ENCODE measurements around the gene CAPN7. TPM values are rescaled to one million over a fixed set of nuclear protein-coding genes. Genes with fewer than 3 reads are reported as not detected.

CAPN7 gene
- total RNA-seq, 1 experiment from 2014 or later, result 25.2 TPM

- no peak overlapping the region for H3T11ph ChIP-seq (ENCODE audit: low read length)
- H3K4me1 ChIP-seq (ENCODE audit: insufficient read depth, low read length), result no peaks in the 10 kb centered on the region
- no peak overlapping the region for H3K23ac ChIP-seq (ENCODE audit: insufficient read length, low read depth, low read length)
- H4K8ac ChIP-seq (replicated peaks; ENCODE audit: insufficient read length, low read depth, low read length), result no peak overlapping the region
- H3K18ac ChIP-seq (ENCODE audit: insufficient read length, low read depth, low read length), result no peak overlapping the region
- Mint-ChIP-seq H3K9me3 (no peaks in the 10 kb centered on the region), H3K27ac (no peak overlapping the region), H3K27me3 (ENCODE audit: low read depth) (no peaks in the 10 kb centered on the region), H3K36me3 (ENCODE audit: insufficient read depth in 1 of 3, low read depth in 3 of 3) (peaks cover 6 to 69% (median 44%) of the 10 kb centered on the region in 3 experiments; a peak in 6 of 7 replicates), H3K4me3 (no peak overlapping the region), H3K4me1 (no peaks in the 10 kb centered on the region)
- H3K27ac ChIP-seq (ENCODE audit: insufficient read length, low read depth, low read length), result no peak overlapping the region
- no peak overlapping the region for H2BK20ac ChIP-seq (ENCODE audit: low read depth, low read length, poor library complexity, severe bottlenecking)
- H3K79me2 ChIP-seq (ENCODE audit: insufficient read depth, low read length), result no peaks in the 10 kb centered on the region
- DNase-seq, result no peak
- TF ChIP-seq, protein P1, sequence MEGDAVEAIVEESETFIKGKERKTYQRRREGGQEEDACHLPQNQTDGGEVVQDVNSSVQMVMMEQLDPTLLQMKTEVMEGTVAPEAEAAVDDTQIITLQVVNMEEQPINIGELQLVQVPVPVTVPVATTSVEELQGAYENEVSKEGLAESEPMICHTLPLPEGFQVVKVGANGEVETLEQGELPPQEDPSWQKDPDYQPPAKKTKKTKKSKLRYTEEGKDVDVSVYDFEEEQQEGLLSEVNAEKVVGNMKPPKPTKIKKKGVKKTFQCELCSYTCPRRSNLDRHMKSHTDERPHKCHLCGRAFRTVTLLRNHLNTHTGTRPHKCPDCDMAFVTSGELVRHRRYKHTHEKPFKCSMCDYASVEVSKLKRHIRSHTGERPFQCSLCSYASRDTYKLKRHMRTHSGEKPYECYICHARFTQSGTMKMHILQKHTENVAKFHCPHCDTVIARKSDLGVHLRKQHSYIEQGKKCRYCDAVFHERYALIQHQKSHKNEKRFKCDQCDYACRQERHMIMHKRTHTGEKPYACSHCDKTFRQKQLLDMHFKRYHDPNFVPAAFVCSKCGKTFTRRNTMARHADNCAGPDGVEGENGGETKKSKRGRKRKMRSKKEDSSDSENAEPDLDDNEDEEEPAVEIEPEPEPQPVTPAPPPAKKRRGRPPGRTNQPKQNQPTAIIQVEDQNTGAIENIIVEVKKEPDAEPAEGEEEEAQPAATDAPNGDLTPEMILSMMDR (conservative IDR thresholded peaks at IDR 0.05), result no peak
- no peak overlapping the region for H2BK15ac ChIP-seq (ENCODE audit: low read depth, low read length)
- H4K5ac ChIP-seq (ENCODE audit: insufficient read length, low read depth, low read length), result no peak overlapping the region
- no CpG with 5 or more reads among the region's 4 CpGs for WGBS (ENCODE audit: extremely low coverage, insufficient read length, low lambda C conversion rate)
- H2AK5ac ChIP-seq (ENCODE audit: insufficient read length, low read length), result no peak overlapping the region
- no peaks in the 10 kb centered on the region for H3K79me1 ChIP-seq (ENCODE audit: insufficient read depth, low read depth, low read length, poor library complexity, severe bottlenecking)
- H3K23me2 ChIP-seq (ENCODE audit: insufficient read length, low read depth, low read length, poor library complexity, severe bottlenecking), result no peaks in the 10 kb centered on the region
- H2BK12ac ChIP-seq (ENCODE audit: insufficient read length, low read depth, low read length), result no peak overlapping the region
- no peak overlapping the region for H4K91ac ChIP-seq (ENCODE audit: insufficient read length, low read depth, low read length)
- no peak overlapping the region for H3K9ac ChIP-seq (ENCODE audit: extremely low read depth, insufficient read length, low read length)
- H3K14ac ChIP-seq (ENCODE audit: insufficient read depth, low read length), result no peak overlapping the region
- no peaks in the 10 kb centered on the region for H3K9me3 ChIP-seq (ENCODE audit: control insufficient read depth, low read depth, low read length)
- no peak overlapping the region for H3K56ac ChIP-seq (ENCODE audit: insufficient read length, low read depth, low read length)
- no peak overlapping the region for H2BK120ac ChIP-seq (ENCODE audit: low read depth, low read length, poor library complexity, severe bottlenecking)
- no peaks in the 10 kb centered on the region for H4K20me1 ChIP-seq (ENCODE audit: control insufficient read depth, insufficient read depth, insufficient read length)
- H3K27me3 ChIP-seq (ENCODE audit: insufficient read depth, low read length), result no peaks in the 10 kb centered on the region
- no peak overlapping the region for H2BK5ac ChIP-seq (ENCODE audit: insufficient read length, low read length)
- H3K4ac ChIP-seq (ENCODE audit: low read depth, low read length), result no peak overlapping the region
- no peak overlapping the region for H2AFZ ChIP-seq (ENCODE audit: low read length)
- no peak overlapping the region for H3K4me2 ChIP-seq (ENCODE audit: insufficient read depth, insufficient read length, low read length)
These were observed 11.1 kb downstream of the CAPN7 start for GRCh38 chr3:15217011-15217671.
